Measurements from ENCODE around the gene PPARG.

DNA sequence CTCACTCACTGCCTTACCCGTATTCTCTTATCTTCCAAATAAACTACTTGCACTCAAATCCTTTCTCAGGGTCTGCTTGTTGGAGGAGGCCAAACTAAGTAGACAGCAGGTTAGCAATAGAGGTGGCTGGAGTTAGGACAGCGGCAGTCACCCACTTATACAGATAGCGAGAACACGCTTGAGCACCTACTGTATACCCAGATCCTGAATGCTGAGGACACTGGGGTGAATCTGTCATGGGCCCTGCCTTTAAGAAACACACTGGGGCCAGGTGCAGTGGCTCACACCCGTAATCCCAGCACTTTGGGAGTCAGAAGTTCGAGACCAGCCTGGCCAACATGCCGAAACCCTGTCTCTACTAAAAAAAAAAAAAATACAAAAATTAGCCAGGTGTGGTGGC is 157.4 kb downstream of the PPARG start:
- TF ChIP-seq, protein P1, sequence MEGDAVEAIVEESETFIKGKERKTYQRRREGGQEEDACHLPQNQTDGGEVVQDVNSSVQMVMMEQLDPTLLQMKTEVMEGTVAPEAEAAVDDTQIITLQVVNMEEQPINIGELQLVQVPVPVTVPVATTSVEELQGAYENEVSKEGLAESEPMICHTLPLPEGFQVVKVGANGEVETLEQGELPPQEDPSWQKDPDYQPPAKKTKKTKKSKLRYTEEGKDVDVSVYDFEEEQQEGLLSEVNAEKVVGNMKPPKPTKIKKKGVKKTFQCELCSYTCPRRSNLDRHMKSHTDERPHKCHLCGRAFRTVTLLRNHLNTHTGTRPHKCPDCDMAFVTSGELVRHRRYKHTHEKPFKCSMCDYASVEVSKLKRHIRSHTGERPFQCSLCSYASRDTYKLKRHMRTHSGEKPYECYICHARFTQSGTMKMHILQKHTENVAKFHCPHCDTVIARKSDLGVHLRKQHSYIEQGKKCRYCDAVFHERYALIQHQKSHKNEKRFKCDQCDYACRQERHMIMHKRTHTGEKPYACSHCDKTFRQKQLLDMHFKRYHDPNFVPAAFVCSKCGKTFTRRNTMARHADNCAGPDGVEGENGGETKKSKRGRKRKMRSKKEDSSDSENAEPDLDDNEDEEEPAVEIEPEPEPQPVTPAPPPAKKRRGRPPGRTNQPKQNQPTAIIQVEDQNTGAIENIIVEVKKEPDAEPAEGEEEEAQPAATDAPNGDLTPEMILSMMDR (IDR thresholded peaks at IDR 0.05): no peak
- TF ChIP-seq POLR2A (IDR thresholded peaks at IDR 0.05): no peak
